Endothelial cell of umbilical vein (primary cell): ENCODE results near the gene MFAP4. TPM values are rescaled to one million over a fixed set of nuclear protein-coding genes. Genes with fewer than 3 reads are reported as not detected.

Experiments used
- BruUV-seq: library from RNA; stranded (reverse); fragments of 400-500 nt; replicated peaks from 2 replicates; lab custom pipeline; 2021; lab: Mats Ljungman, UMichigan
- CTCF ChIA-PET: fragments of 300-600, 350-600 bp; sonication (Branson Sonifier 250); formaldehyde crosslinking; loops from one replicate; lab custom pipeline; 2021; ENCODE audit warnings: antibody characterized with exemption, inconsistent platforms; lab: Charles Lee
- POLR2A ChIA-PET: fragments of 300-600, 350-600 bp; sonication (Branson Sonifier 250); formaldehyde crosslinking; loops from one replicate; lab custom pipeline; 2021; ENCODE audit warnings: antibody characterized with exemption, inconsistent platforms; lab: Charles Lee
- DNase-seq: peaks from one replicate; pipeline ENCODE4 v3.0.0-alpha.2; 2011; ENCODE audit warnings: low read depth, low spot score
- FAIRE-seq: peaks from 2 replicates; lab custom pipeline; 2011; peaks lifted over from hg19 to GRCh38; lab: Jason Lieb, UNC
- H2AFZ ChIP-seq: 2 replicates; pipeline ENCODE4 v1.6.0; 2012; ENCODE audit warnings: low read depth, low read length, control low read depth, inconsistent platforms
- H3K27ac ChIP-seq: 2 replicates; pipeline ENCODE4 v1.5.1; 2011; ENCODE audit warnings: low read depth, mild to moderate bottlenecking, control low read depth, low read length, moderate library complexity; ENCODE audit not compliant: insufficient read depth
- H3K27me3 ChIP-seq, 2 experiments: 2 replicates each; pipeline versions ENCODE4 v1.6.0 to v1.6.1; 2011; ENCODE audit warnings: low read length in 2 of 2, mixed read lengths in 1 of 2; ENCODE audit not compliant: control insufficient read depth in 2 of 2, insufficient read depth in 2 of 2
- H3K36me3 ChIP-seq, 2 experiments: 2 replicates in 1 of 2; 3 replicates in 1 of 2; pipeline ENCODE4 v1.5.1; 2011; ENCODE audit warnings: low read length in 2 of 2, mild to moderate bottlenecking in 1 of 2, moderate library complexity in 1 of 2; ENCODE audit not compliant: control insufficient read depth in 2 of 2, insufficient read depth in 2 of 2; ENCODE audit errors: extremely low read depth in 1 of 2
- H3K4me1 ChIP-seq: 3 replicates; pipeline ENCODE4 v1.5.1; 2011; ENCODE audit warnings: mild to moderate bottlenecking, low read length; ENCODE audit not compliant: control insufficient read depth, insufficient read depth; ENCODE audit errors: extremely low read depth
- H3K4me2 ChIP-seq: 2 replicates; pipeline ENCODE4 v1.6.1; 2011; ENCODE audit warnings: low read length, control low read depth, mixed read lengths; ENCODE audit not compliant: insufficient read depth
- H3K4me3 ChIP-seq, 3 experiments: fragments of 200-600 bp in 1 of 3; sonication (generic), shearing (Covaris generic) in 1 of 3; replicated peaks in 1 of 3; 2 replicates each; pipeline ENCODE4 v1.5.1; 2011 to 2016; ENCODE audit warnings: control low read depth in 3 of 3, low read length in 3 of 3, mild to moderate bottlenecking in 2 of 3, inconsistent platforms in 1 of 3, low read depth in 1 of 3, moderate library complexity in 1 of 3; ENCODE audit not compliant: insufficient read depth in 1 of 3
- H3K79me2 ChIP-seq: 2 replicates; pipeline ENCODE4 v1.6.0; 2012; ENCODE audit warnings: low read length, inconsistent platforms; ENCODE audit not compliant: control insufficient read depth, insufficient read depth
- H3K9ac ChIP-seq: replicated peaks from 2 replicates; pipeline ENCODE3; 2011; ENCODE audit warnings: low read length, control low read depth; ENCODE audit not compliant: insufficient read depth; ENCODE audit errors: extremely low read depth
- H3K9me1 ChIP-seq: replicated peaks from 3 replicates; pipeline ENCODE4 v1.6.0; 2011; ENCODE audit warnings: mild to moderate bottlenecking, low read length; ENCODE audit not compliant: control insufficient read depth, insufficient read depth; ENCODE audit errors: extremely low read depth
- H3K9me3 ChIP-seq: replicated peaks from 2 replicates; pipeline ENCODE4 v1.5.1; 2012; ENCODE audit warnings: low read length, inconsistent platforms; ENCODE audit not compliant: control insufficient read depth, insufficient read depth
- H4K20me1 ChIP-seq: replicated peaks from 2 replicates; pipeline ENCODE3; 2011; ENCODE audit warnings: mild to moderate bottlenecking, low read length; ENCODE audit not compliant: control insufficient read depth, insufficient read depth; ENCODE audit errors: extremely low read depth
- EZH2 ChIP-seq: IDR thresholded peaks from 2 replicates; pipeline ENCODE4 v1.6.1; 2012; ENCODE audit warnings: borderline replicate concordance, low read depth, mild to moderate bottlenecking, moderate library complexity, low read length, inconsistent platforms; ENCODE audit not compliant: severe bottlenecking
- FOS ChIP-seq: IDR thresholded peaks from 2 replicates; pipeline ENCODE4 v1.6.1; 2011; ENCODE audit warnings: mild to moderate bottlenecking, low read length, moderate library complexity, borderline replicate concordance; ENCODE audit not compliant: insufficient read depth
- GATA2 ChIP-seq: IDR thresholded peaks from 2 replicates; pipeline ENCODE4 v1.7.0; 2011; ENCODE audit warnings: low read depth, mild to moderate bottlenecking, moderate library complexity, mixed read lengths, low read length; ENCODE audit not compliant: insufficient read length, insufficient read depth
- JUN ChIP-seq: IDR thresholded peaks from 2 replicates; pipeline ENCODE4 v1.6.1; 2011; ENCODE audit warnings: borderline replicate concordance, low read depth; ENCODE audit not compliant: insufficient read length, insufficient read depth
- MYC ChIP-seq: IDR thresholded peaks from one replicate; pipeline ENCODE4 v1.6.1; 2011; ENCODE audit warnings: mild to moderate bottlenecking, low read depth, low read length
- POLR2A ChIP-seq: IDR thresholded peaks from 2 replicates; pipeline ENCODE4 v1.6.1; 2012; ENCODE audit warnings: low read depth, mild to moderate bottlenecking, control low read depth, low read length
- POLR2AphosphoS5 ChIP-seq: IDR thresholded peaks from 2 replicates; pipeline ENCODE4 v1.6.1; 2012; ENCODE audit warnings: low read depth, mild to moderate bottlenecking, control low read depth, low read length, moderate library complexity; ENCODE audit not compliant: insufficient read depth
- dilution Hi-C: fragments of 300-500 bp; cut with MboI; formaldehyde crosslinking; loops from one replicate; pipeline ENCODE4 v1.15.0; 2019; ENCODE audit warnings: low sequenced_read_pairs; ENCODE audit not compliant: extremely low pct_ligation_motif_present
- intact Hi-C: fragments of 100-400 bp; cut with micrococcal nuclease; formaldehyde crosslinking; loops from one replicate; pipeline ENCODE4 v1.10.0; 2022
- polyA plus RNA-seq, 4 experiments: library from polyadenylated mRNA; depleted of rRNA in 3 of 4; stranded (reverse) in 3 of 4; unstranded in 1 of 4; fragments of >200 nt; gene quantifications; 2 replicates each; pipeline versions ENCODE4 v1.2.1 to v1.2.3, GENCODE V29; 2011 to 2012; ENCODE audit warnings: missing spikeins in 1 of 4
- total RNA-seq: library from RNA; stranded (reverse); gene quantifications from 2 replicates; pipeline ENCODE4 v1.2.3, GENCODE V29; 2021
- TF ChIP-seq, protein P1 (sequence below), 2 donors: IDR thresholded peaks; 1 replicate in 1 of 2; 2 replicates in 1 of 2; pipeline ENCODE4 v1.5.1; 2011; ENCODE audit warnings: low read length in 2 of 2, mild to moderate bottlenecking in 2 of 2, moderate library complexity in 2 of 2, control low read depth in 1 of 2, inconsistent platforms in 1 of 2, low read depth in 1 of 2; ENCODE audit not compliant: insufficient read depth in 1 of 2; ENCODE audit errors: extremely low read depth in 1 of 2
- TF ChIP-seq, protein P2 (sequence below): IDR thresholded peaks from 2 replicates; pipeline ENCODE4 v1.6.1; 2011; ENCODE audit not compliant: insufficient read depth, insufficient read length

MFAP4 gene
- total and polyA plus RNA-seq, 2 donors (not counting 3 experiments of a cell fraction or from before 2014, with no cell fraction given), result not detected

DNA sequence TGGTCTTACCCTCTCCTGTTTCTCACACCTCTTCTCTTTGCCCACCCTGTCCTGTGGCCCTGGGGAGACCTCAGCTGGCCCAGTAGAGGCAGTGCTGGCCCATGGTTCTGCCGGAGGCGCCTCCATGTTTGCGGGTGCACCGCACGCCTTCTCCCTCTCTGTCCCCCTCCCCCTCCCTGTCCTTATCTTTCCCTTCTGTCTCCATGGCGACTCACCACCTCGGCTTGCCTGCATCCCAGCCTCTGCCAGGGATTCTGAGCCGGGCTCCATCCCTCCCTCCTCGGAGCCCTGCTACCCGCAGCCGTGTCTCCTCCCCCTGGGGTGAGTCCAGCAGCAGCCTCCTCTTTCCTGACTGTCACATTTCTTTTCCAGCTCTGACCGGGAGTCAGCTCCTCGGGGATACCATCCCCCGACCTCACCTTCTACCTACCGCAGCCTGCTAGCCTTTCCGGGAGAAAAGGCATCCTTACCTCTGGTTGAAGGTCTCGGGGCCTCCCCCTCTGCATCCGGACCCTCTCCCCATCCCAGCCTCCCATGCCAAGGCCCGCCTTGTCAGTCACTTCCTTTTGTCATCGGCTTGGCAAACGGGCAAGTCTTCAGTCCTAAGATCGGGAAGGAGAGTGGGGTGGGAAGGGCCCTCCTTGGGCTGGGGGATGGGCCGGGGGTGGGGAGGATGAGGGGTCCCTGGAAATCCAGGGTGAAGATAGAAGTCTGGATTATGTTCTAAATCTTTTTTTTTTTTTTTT, 24.1 kb upstream of the MFAP4 start, which contains the start of gene RNF112:
TSS of gene RNF112 (plus strand) at position 358 of the 746 bp plus-strand sequence. CDS start at position 535, 177 bp downstream.
- POLR2A ChIA-PET, result no interaction called here
- Histone ChIP-seq H3K27me3 (peaks cover 4 to 7% of the 10 kb centered on the region in 2 experiments), H3K79me2 (no peaks in the 10 kb centered on the region), H3K36me3 (no peaks in the 10 kb centered on the region), H3K4me2 (no peak within 1 kb of the TSS), H2AFZ (peak within 1 kb of the TSS; percentile 24), H4K20me1 (no peaks in the 10 kb centered on the region), H3K4me3 (no peak within 1 kb of the TSS), H3K9me3 (no peaks in the 10 kb centered on the region), H3K9me1 (no peaks in the 10 kb centered on the region), H3K9ac (no peak within 1 kb of the TSS), H3K4me1 (no peaks in the 10 kb centered on the region), H3K27ac (no peak within 1 kb of the TSS)
- no peak for TF ChIP-seq MYC
- no peak for TF ChIP-seq POLR2AphosphoS5
- TF ChIP-seq GATA2, result no peak
- TF ChIP-seq JUN, result no peak
- no peak for TF ChIP-seq EZH2
- TF ChIP-seq, protein P1, sequence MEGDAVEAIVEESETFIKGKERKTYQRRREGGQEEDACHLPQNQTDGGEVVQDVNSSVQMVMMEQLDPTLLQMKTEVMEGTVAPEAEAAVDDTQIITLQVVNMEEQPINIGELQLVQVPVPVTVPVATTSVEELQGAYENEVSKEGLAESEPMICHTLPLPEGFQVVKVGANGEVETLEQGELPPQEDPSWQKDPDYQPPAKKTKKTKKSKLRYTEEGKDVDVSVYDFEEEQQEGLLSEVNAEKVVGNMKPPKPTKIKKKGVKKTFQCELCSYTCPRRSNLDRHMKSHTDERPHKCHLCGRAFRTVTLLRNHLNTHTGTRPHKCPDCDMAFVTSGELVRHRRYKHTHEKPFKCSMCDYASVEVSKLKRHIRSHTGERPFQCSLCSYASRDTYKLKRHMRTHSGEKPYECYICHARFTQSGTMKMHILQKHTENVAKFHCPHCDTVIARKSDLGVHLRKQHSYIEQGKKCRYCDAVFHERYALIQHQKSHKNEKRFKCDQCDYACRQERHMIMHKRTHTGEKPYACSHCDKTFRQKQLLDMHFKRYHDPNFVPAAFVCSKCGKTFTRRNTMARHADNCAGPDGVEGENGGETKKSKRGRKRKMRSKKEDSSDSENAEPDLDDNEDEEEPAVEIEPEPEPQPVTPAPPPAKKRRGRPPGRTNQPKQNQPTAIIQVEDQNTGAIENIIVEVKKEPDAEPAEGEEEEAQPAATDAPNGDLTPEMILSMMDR (IDR thresholded peaks at IDR 0.05; ENCODE audit: extremely low read depth in 1 of 2, insufficient read depth in 1 of 2, low read depth in 1 of 2, low read length in 2 of 2), result no peak
- TF ChIP-seq POLR2A, result no peak
- TF ChIP-seq, protein P2, sequence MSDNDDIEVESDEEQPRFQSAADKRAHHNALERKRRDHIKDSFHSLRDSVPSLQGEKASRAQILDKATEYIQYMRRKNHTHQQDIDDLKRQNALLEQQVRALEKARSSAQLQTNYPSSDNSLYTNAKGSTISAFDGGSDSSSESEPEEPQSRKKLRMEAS, result no peak
- TF ChIP-seq FOS, result no peak
- no peak for DNase-seq
- intact Hi-C loops (no loop called here), dilution Hi-C loops (no loop called here)
- no peak for FAIRE-seq
- no TSS peak for BruUV-seq
- CTCF ChIA-PET, result interaction anchor here (1.1 kb wide), 1 partner anchor 48 kb away, joined by 4 read pairs; no protein-coding TSS in a partner anchor
